HG03469 (cell line): Measurements from ENCODE around the gene SCAF1.
A peak's percentile ranks its signal among the peaks of the same experiment; 100 is the strongest.

ENCODE experiments used
- ATAC-seq: cut with Tn5 transposase; IDR thresholded peaks from one replicate; pipeline ENCODE4 v1.9.1; 2021; ENCODE audit warnings: mild to moderate bottlenecking, moderate library complexity, moderate number of reproducible peaks; ENCODE audit not compliant: unreplicated experiment

Gene SCAF1

DNA sequence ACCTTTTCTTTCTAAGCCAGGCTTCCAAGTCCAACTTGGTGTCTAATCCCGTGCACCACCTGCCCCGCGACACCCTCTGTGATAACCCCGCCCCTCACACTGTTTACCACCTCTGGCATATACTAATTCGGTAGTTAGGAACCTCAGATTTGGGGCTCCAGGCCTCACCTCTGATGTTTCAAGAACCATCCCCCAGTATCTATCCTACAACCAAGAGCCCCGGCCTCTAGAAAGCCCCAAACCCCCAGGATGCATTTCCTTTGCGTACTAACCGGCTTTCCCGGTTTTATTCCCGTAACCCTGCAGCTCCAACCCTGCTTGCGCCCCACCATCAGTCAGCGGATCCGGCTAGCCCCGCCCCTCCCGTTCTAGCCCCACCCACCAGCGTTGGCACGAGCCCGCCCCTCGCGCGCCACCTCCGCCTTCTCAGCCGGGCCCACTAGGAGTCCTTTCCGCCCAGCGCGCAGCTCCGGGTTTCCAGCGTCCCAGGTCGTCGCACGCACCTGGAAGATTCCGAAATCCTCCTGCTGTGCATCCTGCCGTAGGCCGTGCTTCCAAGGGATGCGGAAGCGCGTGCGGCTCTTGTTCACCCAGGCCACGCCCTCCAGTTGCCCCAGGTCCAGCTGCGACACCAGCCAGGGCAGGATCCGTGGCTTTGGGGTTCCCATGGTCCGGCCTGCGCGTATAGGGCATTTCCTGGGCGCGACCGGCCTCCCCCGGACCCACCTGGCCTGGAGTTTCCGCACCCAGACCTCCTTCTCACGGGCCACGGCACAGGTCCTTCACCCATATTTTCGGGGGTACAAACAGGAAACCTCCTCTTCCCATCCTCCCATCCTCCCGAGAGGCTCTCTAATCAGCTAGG lies 22.4 kb downstream of the SCAF1 start:
- no peak for ATAC-seq

DNA sequence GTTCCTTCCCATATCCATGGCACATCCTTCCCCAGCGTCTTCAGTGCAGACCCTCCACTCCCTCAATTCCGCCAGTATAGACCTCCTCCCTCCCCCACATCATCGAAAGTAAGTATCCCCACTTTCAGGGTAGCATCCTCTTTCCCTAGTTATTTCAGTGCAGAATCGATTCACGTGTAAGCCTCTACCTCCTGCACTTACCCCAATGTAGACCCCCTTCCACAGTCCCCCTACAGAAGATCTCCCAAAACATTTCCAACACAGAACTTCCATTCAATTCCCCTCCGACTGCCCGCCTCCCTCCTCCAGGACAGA lies 23.0 kb downstream of the SCAF1 start:
- no peak for ATAC-seq

DNA sequence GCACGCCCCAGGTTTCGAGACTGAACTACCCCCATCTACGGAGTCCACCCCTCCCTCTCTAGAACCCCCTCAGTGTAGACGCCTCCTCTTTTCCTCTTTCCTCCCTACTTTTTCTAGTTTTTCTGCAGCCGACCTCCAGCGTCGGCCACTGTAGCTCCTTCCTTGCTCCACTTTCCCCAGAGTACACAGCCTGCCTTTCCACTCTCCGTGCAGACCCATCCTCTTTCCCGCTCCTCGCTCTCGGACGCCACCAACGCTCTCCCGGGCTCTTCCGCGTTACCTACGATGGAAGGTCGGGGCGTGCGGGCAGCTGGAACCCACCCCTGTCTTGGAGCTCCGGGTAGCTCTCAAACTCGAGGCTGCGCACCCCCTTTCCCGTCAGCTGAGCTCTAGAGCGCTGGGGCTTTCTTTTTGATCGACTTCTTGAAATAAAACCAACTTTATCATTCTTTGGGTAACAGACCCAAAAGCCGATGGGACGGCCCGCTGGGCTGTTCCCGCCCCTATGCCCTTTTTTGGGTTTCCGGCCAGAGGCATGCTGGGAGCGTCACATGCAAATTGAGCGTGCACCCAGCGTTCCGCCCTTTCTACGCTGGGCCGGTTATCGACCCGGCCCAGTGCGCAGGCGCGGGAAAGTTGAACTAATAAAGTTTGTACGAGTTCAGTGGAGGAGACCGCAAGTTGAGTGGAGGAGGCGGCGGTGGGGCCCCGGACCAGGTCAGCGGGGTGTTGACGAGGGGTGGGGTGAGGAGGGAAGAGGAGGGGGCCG lies 23.5 kb downstream of the SCAF1 start, which contains the start of the genes BCL2L12 and IRF3:
TSS of gene BCL2L12 (plus strand) at position 583 of the 769 bp plus-strand sequence. CDS start 760 bp downstream, outside the sequence.
TSS of gene IRF3 (minus strand) at position 507 of the 769 bp plus-strand sequence. CDS start 1,019 bp downstream, outside the sequence.
- peak; percentile 61 for ATAC-seq

DNA sequence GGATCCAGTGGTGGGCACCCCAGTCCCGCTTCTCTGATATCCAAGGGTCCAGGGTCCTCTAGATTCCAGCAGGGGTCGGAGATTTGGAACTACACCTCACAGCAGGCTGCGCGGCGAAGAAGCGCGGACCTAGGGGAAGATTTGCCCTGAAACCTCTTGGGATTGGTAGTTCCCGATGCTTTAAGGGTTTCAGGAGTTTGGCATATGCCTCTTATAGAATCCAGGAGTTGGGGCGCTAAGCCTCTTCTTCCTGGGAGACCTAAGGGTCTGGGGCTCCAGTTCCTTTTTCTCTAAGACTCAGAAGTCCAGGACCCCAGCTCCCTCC lies 24.1 kb downstream of the SCAF1 start:
- ATAC-seq, result no peak

DNA sequence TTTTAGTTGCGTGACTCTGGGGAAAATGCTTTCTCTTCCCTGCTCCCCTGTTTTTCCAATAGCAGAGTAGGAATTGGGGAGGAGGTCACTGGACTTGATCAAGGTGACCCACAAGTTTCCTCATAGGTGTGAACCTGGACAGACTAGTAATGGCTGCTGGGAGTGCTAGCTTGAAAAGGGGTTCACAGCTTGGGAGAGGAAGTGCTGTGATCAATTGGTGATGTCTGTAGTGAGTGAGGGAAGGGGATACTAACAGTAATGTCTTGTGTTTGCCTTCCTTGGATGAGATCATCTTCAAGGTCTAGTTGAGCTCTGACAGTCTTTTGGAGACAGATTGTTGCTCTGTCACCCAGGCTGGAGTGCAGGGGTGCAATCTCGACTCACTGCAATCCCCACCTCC lies 25.5 kb downstream of the SCAF1 start:
- no peak for ATAC-seq

DNA sequence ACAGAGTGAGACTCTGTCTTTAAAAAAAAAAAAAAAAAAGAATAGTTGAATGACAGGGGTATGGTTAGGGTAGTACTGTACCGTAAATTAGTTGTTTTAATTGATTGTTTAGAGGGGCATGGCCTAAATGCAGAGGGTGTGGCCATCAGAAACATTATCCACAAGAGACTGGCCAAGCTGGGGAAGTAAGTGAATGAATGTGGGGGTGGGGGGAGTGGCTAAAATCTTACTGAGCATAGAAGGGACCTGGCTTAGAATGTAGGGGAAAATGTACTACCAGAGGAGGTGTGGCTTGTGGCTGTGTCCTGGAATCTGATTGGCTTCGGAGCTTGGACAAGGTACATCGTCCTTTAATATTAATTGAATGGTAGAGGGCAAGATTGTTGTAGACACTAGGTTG lies 27.5 kb downstream of the SCAF1 start:
- ATAC-seq, result no peak

DNA sequence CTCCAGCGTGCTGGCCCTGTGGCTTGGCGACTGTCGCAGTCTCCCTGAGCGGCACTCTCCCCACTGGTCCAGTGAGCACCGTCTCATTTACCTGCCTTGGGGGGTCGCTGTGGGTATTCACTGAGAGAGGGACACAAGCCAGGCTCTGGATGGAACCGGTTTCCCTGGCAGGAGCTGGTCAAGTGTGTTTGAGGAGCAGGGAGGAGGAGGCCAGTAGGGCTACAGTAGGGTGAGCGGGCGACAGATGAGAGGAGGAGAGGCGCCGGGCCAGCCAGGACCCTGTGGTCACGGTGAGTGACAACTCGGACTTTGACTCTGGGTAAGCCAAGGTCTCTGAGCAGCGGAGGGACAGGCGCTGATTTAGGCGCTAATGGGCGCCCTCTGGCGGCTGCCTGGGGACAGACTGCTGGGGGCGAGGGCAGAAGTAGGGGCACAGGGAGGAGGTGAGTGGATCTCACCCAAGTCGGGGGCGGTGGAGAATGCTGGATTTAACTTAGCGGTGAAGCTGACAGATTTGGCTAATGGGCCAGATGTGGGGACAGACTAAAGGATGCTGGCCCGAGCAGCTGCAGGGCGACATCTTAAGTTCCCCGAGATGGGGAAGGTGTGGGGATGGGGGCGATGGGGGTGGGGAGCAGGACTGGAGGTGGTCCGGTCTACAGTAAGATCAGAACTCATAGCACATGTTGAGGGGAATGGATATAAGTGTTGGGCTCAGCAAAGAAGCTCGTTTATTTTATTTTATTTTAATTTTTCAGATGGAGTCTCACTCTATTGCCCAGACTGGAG lies 30.3 kb downstream of the SCAF1 start:
- ATAC-seq, result no peak

DNA sequence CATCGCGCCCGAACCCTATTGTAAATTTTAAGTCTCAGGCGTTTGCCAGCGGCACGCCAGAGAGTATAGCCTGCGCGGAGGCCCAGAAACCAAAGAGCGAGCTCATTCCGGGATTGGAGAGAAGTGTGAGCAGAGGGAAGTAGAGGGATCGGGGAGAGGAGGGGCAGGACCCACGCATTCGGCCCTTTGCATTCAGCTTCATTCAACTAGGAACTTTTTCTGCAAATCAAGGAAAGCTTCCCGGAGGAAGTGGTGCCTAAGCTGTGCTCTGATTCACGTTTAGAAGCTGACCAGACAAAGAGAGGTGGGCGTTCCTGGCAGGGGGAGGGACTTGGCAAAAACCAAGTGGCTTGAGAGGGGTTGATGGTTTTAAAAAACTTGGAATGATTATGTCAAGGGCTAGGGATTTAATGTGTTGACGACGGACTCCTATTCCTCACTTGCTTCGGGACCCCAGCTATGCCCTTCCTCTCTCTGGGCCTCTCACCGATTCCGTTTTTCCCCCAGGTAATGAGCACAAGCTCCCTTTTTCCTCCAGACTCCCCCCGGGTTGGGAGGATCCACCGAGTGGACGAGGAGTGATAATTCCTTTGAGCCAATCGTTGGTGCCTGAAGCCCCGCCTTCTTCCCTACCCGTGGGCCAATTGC lies 34.3 kb downstream of the SCAF1 start:
- ATAC-seq, result peak; percentile 45

DNA sequence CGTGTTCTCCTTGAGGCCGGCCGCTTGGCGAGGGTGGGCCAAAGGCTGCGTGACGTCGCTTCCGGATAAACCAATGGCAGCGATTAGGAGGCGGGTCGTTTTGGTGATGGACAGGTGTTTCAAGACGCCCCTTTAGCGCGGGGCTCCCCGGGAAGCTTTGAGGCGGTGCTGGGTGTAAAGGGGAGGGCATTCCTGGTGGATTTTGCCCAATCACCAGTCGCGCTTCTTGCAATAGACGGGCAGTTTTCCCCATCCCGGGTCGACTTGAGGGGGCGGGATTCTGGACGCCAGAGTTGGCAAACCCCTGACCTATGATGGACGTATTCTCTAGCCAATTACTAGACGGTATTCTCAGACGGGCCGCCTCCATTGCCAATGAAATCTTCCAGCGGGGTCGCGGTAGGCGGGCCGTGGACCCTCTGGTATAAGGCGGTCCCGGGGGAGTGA lies 34.8 kb downstream of the SCAF1 start:
- ATAC-seq, result no peak

DNA sequence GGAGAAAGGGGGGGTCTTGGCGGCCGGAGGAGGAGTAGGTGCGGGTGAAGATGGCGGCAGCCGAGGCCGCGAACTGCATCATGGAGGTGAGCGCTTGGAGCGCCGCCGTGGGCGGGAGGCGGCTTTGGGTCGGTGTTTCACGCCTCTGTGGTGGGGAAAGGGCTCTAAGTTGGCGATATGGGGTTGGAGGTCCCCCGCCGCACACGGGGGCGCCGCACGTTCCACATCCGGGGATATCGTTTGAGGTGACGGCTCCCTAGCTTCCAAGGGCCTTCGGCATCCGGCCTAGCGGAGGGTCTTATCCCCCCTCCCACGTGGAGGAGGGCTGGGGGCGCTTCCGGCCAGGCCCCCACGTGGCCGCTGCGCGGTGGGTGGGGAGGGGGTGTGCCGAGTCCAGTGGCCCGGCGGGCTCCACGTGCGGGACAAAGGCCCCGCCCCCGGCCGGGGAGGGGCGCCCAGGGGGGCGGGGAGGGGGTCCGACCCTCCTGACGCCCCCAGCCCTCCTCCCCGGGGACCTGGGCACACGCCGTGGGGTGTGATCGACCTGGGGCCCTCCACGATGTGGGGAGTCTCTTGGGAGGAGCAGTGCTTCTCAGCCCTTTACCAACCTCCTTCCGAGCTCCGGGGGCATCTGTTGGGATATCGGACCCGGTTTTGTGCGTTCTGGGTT lies 35.4 kb downstream of the SCAF1 start, which contains the start of gene PRMT1:
TSS of gene PRMT1 (plus strand) at position 41 of the 670 bp plus-strand sequence. CDS start at position 51, 10 bp downstream.
- ATAC-seq, result no peak

DNA sequence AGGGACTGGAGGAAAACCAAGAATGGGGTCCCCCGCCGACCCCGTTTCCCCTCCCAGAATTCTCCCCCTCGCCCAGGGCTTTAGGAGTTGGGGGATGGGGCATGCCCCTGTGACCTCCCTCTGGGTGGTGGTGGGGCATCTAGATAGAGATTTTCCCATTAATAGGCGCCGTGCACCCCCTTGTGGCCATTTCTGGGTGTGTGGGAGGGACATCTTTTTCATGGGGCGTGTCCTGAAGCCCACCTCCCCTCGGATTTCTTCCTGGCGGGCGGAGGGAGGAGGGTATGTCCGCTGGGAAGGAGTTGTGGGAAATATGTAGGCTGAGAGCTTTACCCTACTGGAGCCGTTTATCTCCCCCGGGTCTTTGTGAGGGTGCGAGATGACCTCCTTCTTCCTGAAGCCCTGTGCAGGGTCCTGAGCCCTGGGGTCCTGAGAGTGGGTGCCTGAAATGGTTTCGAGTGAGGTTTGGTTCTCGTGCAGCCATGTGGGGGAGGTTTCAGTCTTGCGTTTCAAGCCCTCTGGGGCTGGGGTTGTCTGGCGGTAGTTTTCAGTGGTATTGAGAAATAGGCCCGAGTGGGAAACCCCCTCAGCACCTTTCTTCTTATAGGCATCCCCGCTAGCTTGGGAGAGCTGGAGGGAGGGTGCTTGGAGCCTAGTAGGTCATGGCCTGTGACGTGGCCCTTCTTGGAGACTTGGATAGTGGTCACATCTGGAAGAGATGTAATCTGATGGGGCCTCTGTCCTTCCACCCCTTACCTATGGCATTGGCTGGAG lies 36.1 kb downstream of the SCAF1 start:
- ATAC-seq, result no peak

DNA sequence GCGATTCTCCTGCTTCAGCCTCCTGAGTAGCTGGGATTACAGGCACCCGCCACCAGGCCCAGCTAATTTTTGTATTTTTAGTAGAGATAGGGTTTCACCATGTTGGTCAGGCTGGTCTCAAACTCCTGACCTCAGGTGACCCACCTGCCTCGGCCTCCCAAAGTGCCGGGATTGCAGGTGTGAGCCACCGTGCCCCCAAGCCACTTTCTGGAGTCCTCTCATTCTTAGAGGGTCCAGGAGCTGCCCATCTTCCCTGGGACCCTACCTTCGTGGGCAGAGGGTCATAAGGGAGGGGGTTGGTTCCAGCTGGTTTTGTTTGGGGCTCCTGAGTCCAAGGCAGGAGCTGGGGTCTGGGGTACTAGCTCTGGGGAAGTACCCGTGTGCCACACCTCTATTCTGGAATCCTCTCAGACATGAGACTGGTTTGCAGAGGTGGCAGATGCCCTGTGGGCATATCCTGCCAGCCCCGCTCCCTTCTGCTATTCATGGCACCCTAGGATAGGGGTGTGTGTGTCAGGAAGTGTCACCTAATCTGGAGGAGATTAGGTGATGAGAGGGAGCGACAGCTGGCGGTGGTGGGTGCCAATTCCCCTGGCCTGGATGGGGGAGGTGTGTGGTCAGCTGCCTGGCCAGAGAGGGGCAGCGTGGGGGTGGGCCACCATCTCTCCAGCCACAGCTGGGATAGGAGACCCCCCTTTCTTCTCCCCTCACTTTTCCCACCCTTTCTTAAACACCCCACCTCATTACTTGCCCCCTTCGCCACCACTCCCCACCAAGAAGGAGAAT lies 37.2 kb downstream of the SCAF1 start:
- no peak for ATAC-seq

DNA sequence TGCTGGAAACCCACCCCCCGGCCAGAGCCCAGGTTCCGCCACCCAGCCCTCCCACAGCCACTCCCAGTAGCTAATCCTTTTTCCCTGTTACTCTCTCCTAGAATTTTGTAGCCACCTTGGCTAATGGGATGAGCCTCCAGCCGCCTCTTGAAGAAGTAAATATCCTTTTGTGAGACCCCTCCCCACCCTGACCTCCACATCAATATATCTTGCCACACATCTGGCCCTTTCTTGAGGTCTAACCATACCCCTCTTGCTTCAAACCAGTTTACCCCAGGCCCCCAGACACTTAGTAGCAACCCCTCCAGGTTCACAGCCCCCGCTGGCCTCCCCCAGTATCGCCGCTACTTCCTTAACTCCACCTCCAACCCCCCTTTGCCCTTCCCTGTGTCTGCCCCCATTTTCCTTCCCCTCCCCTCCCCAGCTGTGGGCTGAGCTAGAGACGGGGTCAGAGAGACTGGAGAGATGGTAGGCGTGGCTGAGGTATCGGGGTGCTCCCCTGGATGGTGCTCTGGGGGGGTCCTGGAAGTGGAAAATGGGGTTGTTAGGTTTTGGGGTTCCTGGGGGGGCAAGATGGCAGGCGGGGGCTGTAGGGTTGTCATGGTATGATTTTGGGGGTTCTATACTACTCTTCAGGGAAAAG lies 37.9 kb downstream of the SCAF1 start:
- ATAC-seq, result no peak

DNA sequence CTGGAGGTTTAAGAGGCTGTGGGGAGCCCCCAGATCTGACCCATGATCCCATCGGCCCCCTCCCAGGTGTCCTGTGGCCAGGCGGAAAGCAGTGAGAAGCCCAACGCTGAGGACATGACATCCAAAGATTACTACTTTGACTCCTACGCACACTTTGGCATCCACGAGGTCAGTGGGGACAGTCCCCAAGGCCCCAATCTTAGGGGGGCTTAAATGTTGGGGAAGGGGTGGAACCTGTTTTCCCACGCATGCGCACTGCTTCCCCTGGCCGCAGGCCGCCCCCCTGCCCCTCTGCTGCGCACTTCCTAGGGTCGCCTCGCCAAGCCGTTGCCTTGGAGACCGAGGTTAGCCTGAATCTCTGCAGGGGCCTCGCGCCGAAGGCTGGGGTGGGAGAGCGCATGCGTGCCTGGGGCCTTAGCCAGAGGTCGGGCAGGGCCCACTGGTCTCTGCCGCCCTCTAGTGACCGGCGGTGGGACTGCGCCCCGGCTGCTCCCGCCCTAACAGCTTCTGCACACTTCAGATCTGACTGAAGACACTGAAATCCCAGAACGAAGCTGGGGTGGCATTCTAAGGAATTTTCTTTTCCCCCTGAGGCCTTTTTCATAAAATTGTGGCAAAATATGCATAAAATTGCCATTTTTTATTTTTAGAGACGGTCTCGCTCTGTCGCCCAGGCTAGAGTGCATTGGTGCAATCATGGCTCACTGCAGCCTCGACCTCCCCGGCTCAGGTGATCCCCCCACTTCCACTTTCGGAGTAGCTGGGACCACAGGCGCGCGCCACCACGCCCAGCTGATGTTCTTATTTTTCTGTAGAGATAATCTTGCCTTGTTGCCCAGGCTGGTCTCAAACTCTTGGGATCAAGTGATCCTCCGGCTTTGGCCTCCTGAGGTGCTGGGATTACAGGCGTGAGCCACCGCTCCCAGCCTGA lies 38.7 kb downstream of the SCAF1 start:
- no peak for ATAC-seq

DNA sequence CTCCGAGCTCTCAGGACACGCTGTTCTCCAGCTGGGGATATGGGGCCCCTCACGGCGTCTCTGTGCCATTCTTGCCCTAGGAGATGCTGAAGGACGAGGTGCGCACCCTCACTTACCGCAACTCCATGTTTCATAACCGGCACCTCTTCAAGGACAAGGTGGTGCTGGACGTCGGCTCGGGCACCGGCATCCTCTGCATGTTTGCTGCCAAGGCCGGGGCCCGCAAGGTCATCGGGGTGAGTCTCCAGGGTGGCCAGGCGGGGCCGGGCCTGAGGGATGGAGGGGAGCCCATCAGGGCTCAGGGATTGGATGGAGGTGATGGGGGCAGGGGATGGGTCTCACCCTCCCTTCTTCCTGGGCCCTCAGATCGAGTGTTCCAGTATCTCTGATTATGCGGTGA lies 39.8 kb downstream of the SCAF1 start:
- ATAC-seq, result no peak

DNA sequence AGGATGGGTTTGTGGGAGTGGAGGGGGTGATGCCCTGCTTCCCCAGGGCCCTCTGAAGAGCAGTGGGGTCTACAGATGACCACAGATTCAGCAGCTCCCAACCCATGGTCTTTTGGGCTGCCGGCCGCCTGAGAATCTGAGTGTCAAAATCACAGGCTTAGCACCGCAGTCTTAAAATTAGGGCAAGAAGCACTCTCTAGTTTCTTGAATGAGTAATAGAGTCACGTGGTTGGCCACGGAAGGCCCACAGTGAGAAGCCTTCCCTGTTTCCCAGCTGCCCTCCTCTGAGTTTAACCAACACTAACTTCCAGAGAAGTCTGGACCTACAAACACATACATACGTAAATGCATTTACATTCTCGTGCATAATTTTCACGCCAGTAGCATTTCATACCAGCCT lies 40.3 kb downstream of the SCAF1 start:
- no peak for ATAC-seq

DNA sequence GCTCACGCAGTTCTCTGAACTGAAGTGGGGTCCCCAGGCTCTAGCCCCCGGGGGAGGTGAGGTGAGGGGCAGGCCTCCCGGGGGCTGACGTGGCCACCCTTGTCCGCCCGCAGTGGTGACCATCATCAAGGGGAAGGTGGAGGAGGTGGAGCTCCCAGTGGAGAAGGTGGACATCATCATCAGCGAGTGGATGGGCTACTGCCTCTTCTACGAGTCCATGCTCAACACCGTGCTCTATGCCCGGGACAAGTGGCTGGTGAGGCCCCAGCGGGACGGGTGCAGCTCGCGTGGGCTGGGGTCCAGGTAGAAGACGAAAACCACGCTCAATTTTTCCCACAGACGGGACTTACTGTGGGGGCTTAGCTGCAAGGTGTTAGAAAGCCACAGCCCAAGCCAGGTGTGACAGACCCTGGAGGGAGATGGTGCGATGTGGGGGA lies 41.8 kb downstream of the SCAF1 start:
- no peak for ATAC-seq
